RWPE2 (cell line): ENCODE results near the gene SNRK.

Source experiments
- ATAC-seq: fragments of 200-7000 bp; cut with Tn5 transposase; 3 replicates; pipeline ENCODE4 v1.9.1; 2021; ENCODE audit warnings: low read depth
- DNase-seq: peaks from one replicate; pipeline ENCODE4 v3.0.0-alpha.2; 2020; ENCODE audit warnings: low spot score
- H3K27ac ChIP-seq: fragments of 450-650 bp; 2 replicates; pipeline ENCODE4 v1.5.1; 2017; ENCODE audit warnings: mild to moderate bottlenecking; ENCODE audit not compliant: poor library complexity, severe bottlenecking
- H3K27me3 ChIP-seq: fragments of 250-450 bp; sonication (Bioruptor Pico); 2 replicates; pipeline ENCODE4 v1.5.1; 2021; ENCODE audit warnings: mild to moderate bottlenecking, moderate library complexity; ENCODE audit not compliant: insufficient read depth, poor library complexity, severe bottlenecking
- H3K36me3 ChIP-seq: fragments of 250-450 bp; sonication (Bioruptor Pico); 2 replicates; pipeline ENCODE4 v1.5.1; 2020; ENCODE audit warnings: low read depth, mild to moderate bottlenecking, moderate library complexity
- H3K4me1 ChIP-seq: fragments of 250-450 bp; sonication (Bioruptor Pico); 2 replicates; pipeline ENCODE4 v1.5.1; 2021; ENCODE audit warnings: mild to moderate bottlenecking, moderate library complexity; ENCODE audit not compliant: insufficient read depth, poor library complexity, severe bottlenecking
- H3K4me3 ChIP-seq: fragments of 250-450 bp; sonication (Bioruptor Pico); 2 replicates; pipeline ENCODE4 v1.5.1; 2021; ENCODE audit warnings: mild to moderate bottlenecking, moderate library complexity; ENCODE audit not compliant: severe bottlenecking
- H3K9me3 ChIP-seq: fragments of 250-450 bp; sonication (Bioruptor Pico); 2 replicates; pipeline ENCODE4 v1.5.1; 2021; ENCODE audit warnings: mild to moderate bottlenecking, moderate library complexity; ENCODE audit not compliant: severe bottlenecking
- TF ChIP-seq, protein P1 (sequence below): fragments of 450-650 bp; IDR thresholded peaks from one replicate; pipeline ENCODE4 v1.5.1; 2017; ENCODE audit warnings: mild to moderate bottlenecking, moderate library complexity; ENCODE audit not compliant: poor library complexity, severe bottlenecking

The SNRK gene

DNA sequence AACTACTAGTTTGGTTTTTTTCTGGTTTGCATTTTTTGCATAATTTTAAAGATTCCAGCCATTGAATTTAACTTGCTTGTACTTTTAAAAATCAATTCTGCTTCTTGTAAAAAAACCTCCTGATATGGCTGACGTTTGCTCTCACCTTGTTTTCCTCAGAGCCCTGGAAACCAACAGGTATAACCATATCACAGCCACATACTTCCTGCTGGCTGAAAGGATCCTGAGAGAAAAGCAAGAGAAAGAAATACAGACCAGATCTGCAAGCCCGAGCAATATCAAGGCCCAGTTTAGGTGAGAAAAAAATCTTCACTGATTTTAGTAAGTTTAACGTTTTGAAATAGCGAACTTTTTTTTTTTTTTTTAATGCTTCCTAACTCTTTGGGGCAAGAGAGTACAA, 56.8 kb downstream of the SNRK start:
- Histone ChIP-seq H3K4me1 (no peaks in the 10 kb centered on the region), H3K9me3 (peaks cover 5% of the 10 kb centered on the region), H3K27ac (no peak overlapping the region), H3K36me3 (peaks cover 85% of the 10 kb centered on the region), H3K4me3 (no peak overlapping the region), H3K27me3 (no peaks in the 10 kb centered on the region)
- TF ChIP-seq, protein P1, sequence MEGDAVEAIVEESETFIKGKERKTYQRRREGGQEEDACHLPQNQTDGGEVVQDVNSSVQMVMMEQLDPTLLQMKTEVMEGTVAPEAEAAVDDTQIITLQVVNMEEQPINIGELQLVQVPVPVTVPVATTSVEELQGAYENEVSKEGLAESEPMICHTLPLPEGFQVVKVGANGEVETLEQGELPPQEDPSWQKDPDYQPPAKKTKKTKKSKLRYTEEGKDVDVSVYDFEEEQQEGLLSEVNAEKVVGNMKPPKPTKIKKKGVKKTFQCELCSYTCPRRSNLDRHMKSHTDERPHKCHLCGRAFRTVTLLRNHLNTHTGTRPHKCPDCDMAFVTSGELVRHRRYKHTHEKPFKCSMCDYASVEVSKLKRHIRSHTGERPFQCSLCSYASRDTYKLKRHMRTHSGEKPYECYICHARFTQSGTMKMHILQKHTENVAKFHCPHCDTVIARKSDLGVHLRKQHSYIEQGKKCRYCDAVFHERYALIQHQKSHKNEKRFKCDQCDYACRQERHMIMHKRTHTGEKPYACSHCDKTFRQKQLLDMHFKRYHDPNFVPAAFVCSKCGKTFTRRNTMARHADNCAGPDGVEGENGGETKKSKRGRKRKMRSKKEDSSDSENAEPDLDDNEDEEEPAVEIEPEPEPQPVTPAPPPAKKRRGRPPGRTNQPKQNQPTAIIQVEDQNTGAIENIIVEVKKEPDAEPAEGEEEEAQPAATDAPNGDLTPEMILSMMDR: no peak
- DNase-seq (no peak), ATAC-seq (no peak)

DNA sequence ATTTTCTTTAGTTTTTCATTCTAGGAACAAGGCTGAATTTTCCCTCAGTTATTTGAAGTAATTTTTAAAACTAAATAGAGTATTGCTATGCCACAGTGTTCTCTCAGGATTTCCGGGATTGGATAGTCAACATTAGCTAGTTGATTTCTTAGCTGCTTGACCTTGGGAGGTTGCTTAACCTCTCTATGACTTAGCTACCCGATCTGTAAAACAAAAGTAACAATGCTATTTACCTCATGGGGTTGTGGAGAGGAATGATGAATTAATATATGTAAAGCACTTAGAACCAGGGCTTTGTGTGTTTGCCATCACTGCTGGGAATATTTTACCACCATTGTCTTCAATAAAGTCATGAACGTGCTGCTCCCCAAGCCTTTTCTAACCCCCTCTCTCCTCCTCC, 57.5 kb downstream of the SNRK start:
- TF ChIP-seq, protein P1: no peak
- ATAC-seq: no peak
- no peak for DNase-seq
- Histone ChIP-seq H3K4me1 (no peaks in the 10 kb centered on the region), H3K4me3 (no peak overlapping the region), H3K27me3 (no peaks in the 10 kb centered on the region), H3K9me3 (no peaks in the 10 kb centered on the region), H3K27ac (no peak overlapping the region), H3K36me3 (peaks cover 85% of the 10 kb centered on the region)

DNA sequence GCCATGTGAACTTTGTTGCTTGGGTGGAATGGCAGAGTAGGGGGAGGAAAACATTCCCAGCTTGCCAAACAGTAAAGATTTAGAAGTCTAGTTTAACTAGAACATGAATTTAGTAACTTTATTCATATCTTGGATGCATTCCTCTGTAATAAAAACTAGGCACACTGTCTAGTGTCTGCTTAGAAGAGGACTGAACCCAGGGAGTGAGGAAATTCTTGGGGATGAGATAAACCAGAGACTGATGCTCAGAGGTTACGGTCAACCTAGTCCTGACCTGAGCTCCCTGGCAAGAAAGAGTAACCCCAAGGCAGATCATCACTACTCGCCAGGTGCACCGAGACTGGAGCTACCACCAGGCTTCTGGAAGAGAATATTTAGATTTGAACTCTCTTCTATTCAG, 58.2 kb downstream of the SNRK start:
- TF ChIP-seq, protein P1: no peak
- peaks cover 86% of the 10 kb centered on the region for H3K36me3 ChIP-seq

DNA sequence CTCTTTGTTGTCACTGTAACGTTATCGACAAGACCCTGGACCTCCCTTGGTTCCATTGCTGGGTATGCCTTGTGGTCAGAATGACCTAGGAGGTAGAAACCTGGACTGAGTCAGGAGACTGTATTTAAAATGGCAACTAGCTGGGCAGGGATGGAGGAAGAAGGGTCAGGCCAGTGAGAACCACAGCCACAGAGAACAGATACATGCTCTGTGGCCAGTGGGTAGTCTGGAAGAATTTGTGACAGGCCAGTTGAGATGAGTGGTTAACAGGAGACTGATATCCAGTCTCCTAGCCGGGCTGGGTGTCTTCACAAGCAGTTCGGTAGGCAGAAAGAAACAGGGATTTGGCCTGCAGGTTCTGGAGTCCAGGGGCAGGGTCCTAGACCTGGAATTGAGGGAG, 58.9 kb downstream of the SNRK start:
- H3K36me3 ChIP-seq: peaks cover 88% of the 10 kb centered on the region
- no peak for DNase-seq
- H3K4me3 ChIP-seq: no peak overlapping the region
- TF ChIP-seq, protein P1: no peak
- no peak overlapping the region for H3K27ac ChIP-seq
- H3K9me3 ChIP-seq: no peaks in the 10 kb centered on the region
- no peak; the same call in 2 of the 3 replicates for ATAC-seq
- no peaks in the 10 kb centered on the region for H3K4me1 ChIP-seq
- no peaks in the 10 kb centered on the region for H3K27me3 ChIP-seq

More for the DNA sequence above, 58.2 kb downstream of the SNRK start:
- no peak for DNase-seq
- Histone ChIP-seq H3K4me3 (no peak overlapping the region), H3K27ac (no peak overlapping the region), H3K4me1 (no peaks in the 10 kb centered on the region), H3K9me3 (no peaks in the 10 kb centered on the region), H3K27me3 (no peaks in the 10 kb centered on the region)
- no peak for ATAC-seq

DNA sequence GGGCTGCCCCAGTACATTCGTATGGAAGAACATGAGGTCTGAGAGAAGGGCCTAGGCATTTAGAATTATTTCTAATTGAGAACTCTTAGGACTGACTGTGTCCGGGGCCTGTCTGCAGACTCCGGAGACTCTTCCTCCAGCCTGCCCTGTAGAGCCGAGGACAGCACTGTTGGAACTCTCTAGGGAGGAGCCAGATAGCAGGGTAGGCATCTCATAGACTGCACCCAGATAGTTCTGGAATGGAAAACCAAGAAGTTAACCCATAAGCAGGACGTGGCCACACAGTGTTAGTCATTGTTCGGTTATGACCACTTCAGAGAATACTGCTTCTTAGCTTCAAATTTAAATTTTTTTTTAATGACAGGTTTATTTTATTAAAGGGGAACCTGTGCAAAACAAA, 59.5 kb downstream of the SNRK start:
- ATAC-seq (no peak), DNase-seq (no peak)
- Histone ChIP-seq H3K9me3 (peaks cover 6% of the 10 kb centered on the region), H3K4me1 (no peaks in the 10 kb centered on the region), H3K36me3 (peaks cover 87% of the 10 kb centered on the region), H3K27ac (no peak overlapping the region), H3K4me3 (no peak overlapping the region), H3K27me3 (no peaks in the 10 kb centered on the region)
- TF ChIP-seq, protein P1: no peak
